GM18907 (cell line): ENCODE measurements around the gene USP38.
"Not testable (repeated sequence)": the region's sequence is repeated elsewhere in the genome, so short reads cannot be mapped to it uniquely, and the experiment has no call there.

Source experiments
- ATAC-seq: cut with Tn5 transposase; IDR thresholded peaks from one replicate; pipeline ENCODE4 v1.9.1; 2021; ENCODE audit warnings: mild to moderate bottlenecking, moderate library complexity; ENCODE audit not compliant: unreplicated experiment

USP38 gene, protein sequence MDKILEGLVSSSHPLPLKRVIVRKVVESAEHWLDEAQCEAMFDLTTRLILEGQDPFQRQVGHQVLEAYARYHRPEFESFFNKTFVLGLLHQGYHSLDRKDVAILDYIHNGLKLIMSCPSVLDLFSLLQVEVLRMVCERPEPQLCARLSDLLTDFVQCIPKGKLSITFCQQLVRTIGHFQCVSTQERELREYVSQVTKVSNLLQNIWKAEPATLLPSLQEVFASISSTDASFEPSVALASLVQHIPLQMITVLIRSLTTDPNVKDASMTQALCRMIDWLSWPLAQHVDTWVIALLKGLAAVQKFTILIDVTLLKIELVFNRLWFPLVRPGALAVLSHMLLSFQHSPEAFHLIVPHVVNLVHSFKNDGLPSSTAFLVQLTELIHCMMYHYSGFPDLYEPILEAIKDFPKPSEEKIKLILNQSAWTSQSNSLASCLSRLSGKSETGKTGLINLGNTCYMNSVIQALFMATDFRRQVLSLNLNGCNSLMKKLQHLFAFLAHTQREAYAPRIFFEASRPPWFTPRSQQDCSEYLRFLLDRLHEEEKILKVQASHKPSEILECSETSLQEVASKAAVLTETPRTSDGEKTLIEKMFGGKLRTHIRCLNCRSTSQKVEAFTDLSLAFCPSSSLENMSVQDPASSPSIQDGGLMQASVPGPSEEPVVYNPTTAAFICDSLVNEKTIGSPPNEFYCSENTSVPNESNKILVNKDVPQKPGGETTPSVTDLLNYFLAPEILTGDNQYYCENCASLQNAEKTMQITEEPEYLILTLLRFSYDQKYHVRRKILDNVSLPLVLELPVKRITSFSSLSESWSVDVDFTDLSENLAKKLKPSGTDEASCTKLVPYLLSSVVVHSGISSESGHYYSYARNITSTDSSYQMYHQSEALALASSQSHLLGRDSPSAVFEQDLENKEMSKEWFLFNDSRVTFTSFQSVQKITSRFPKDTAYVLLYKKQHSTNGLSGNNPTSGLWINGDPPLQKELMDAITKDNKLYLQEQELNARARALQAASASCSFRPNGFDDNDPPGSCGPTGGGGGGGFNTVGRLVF

DNA sequence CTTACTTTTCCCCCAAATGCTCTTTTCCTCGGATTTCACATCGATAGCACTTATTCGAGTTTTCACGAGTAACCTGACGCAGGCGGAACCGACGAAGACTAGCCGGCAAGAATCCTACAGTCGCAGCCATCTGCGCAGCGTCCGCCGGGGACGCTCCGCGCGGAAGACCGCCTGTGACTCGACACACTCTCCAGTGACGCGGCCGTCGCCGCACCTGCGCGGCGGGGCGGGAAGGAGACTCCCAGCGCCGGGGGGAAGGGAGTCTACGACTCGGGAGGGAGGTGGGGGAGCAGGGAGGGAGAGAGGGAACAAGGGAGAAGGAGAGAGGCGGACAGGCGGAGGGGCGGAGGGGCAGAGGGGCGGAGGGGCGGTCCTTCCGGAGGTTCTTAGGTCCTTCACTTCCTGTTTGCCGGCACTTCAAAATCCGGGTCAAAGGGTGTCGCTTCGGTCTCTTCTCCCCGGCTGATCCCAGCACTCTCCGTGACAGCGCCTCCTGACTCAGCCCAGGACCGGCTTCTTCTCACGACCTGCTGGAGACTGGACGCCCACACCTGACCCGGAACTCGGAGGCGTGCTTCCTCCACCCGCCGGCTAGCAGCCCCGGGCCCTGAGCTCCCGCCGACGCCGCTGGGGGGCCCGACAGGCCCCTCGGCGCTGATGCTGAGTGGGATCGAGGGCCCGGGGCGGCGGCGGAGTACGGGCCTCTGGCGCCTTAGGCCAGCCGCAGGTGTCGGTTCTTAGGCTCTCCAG, at the start of gene USP38:
Gene USP38 (plus strand): TSS at position 415 of the 750 bp plus-strand sequence. CDS start 534 bp downstream, outside the sequence.
- ATAC-seq = peak; percentile 81

DNA sequence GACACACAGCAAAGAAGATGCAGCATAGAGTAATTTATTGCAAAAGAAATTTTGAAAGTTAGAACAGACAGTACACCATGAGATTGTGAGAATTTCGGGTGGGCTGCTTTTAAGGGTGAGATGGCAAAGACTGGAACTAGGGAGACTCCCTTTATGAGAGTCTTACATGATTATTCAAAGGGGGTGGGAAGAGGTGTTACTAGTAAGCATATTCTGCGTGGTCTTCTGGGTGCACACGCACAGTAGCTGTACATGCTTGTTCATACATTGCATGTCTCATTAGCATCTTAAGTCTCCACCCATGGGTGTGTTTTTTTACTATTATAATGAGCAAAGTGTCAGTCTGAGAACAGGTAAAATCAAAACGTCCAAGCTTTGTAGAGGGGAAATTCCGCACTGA, 49.4 kb upstream of the USP38 start:
- ATAC-seq = no peak

- no peak for ATAC-seq
Observed at GRCh38 chr4:143140696-143141095, 44.0 kb upstream of the USP38 start.

DNA sequence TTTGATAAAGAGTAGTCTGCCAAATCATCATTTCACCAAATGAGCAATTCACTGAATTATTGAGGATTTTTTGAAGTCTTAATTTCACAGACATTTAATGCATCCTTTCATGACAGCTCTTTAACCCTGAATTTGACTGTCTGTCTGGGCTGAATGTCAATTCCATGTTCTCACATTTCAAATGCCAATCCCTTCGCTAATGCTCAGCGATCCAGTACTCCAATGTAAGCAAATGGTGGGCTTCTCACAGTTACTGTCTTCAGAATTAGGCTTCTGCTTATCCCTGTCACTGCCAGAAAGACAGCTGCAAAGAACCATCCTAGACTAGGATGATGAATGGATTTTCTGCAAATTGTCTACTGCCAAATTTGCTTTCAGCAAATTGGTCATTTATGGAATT, 36.2 kb upstream of the USP38 start:
- no peak for ATAC-seq

GRCh38 chr4:143156853-143157252, 27.9 kb upstream of the USP38 start:
- no peak for ATAC-seq

DNA sequence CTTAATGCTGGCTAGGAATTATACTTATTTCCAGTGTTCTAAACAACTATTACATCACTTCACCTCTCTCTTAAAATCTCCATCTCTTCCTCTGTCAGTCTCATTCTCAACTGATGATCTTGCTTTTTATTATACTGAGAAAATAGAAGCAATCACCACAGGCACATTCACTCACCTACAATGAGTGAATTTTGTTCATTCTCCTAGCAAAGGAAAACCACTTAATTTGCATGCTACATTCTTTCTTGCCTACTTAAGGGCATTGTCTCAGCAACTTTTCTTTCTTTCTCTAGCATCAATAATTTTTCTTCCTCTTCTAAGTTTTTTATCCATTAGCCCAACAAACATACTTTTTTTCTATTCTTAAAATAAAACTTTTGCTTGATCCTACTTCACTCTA, 21.1 kb upstream of the USP38 start:
- ATAC-seq = no peak

GRCh38 chr4:143166722-143167121, 18.0 kb upstream of the USP38 start:
- ATAC-seq = not testable (repeated sequence)

DNA sequence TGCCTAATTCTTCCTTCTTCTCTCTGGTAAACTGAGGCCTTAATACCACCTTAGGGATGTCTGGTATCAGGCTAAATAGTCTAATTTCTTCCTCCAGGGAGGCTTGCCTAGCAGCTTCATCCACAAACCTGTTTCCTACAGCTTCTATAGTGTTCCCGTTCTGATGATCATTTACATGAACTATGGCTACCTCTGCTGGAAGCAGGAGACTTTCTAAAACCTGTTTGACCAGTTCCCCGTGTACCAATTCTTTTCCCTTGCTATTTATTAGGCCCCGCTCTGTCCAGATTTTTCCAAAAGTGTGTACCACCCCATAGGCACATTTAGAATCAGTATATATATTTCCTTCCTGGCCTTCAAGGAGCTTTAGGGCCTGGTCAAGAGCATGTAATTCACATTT, 5.8 kb upstream of the USP38 start:
- ATAC-seq = no peak

GRCh38 chr4:143183513-143184216, 1.1 kb upstream of the USP38 start:
- no peak for ATAC-seq

DNA sequence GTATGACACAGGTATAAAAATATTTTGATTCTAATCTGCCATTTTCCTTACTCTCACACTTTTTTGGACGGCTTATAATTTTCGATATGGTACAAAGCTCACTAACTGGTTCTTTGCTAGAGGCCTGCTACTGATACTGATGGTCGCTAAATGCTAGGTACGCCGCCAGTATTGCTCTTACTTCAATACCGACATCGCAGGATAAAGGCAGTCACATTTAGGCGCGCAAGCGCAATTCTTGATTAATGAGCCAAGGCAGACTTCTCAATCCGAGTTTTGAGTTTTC, 557 bp upstream of the USP38 start:
- ATAC-seq = peak; percentile 31

DNA sequence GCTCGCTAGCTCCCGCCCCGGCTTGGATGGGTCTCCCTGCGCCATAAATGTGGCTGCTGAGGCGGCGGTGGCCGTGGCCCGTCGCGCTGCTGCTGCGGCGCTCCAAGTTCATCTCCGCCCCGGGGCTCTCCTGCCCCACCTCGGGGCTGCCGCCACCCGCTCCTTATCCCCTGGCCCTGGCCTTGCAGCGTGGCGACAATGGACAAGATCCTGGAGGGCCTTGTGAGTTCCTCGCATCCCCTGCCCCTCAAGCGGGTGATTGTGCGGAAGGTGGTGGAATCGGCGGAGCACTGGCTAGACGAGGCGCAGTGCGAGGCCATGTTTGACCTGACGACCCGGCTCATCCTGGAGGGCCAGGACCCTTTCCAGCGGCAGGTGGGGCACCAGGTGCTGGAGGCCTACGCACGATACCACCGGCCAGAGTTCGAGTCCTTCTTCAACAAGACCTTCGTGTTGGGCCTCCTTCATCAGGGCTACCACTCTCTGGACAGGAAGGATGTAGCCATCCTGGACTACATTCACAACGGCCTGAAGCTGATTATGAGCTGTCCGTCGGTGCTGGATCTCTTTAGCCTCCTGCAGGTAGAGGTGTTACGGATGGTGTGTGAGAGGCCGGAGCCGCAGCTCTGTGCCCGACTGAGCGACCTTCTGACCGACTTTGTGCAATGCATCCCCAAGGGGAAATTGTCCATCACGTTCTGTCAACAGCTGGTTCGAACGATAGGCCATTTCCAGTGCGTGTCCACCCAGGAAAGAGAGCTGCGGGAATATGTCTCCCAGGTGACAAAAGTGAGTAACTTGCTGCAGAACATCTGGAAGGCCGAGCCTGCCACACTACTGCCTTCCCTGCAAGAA, 763 bp downstream of the USP38 start:
- ATAC-seq = peak; percentile 29

GRCh38 chr4:143186212-143186611, 1.5 kb downstream of the USP38 start:
- ATAC-seq = no peak

DNA sequence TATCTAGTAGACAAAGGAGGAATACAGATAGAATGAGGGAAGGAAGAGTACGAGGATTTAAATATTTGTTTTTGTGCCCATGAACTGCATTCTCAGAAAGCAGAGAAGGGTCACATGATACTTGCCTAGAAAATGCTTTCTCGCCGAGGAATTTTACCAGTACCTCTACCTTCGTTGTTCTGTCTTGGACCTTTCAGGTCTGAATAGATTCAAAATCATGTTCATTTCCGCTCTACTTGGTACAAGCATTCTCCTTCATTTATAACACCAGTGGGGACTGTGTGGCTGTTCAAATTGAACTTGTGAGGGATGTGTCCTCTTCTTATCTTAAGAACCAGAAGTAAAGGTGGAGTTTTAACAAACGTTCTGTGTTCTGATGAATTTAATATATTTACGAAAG, 1.9 kb downstream of the USP38 start:
- no peak for ATAC-seq

GRCh38 chr4:143188136-143189088, 3.7 kb downstream of the USP38 start:
- ATAC-seq = no peak

DNA sequence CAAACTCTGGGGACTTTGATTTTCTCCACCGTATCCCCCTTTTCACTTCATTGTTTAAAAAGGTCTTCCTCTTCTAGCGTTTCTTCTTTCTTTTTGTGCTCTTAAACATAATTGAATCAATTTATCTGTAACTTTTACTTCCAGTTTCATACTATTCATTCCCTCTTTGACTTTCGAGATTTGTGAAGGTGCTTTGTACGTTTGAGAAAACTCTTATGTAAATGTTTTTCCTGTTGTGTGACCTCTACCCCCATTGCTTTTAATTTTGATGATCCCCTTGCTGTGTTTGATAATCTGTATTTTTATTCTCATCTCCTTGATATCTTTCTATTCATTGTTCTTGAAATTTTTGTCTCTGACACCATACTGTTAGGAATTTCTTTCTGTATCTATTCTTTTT, 4.8 kb downstream of the USP38 start:
- ATAC-seq = peak; percentile 27

- no peak for ATAC-seq
Observed at GRCh38 chr4:143195581-143195980, 10.9 kb downstream of the USP38 start.

DNA sequence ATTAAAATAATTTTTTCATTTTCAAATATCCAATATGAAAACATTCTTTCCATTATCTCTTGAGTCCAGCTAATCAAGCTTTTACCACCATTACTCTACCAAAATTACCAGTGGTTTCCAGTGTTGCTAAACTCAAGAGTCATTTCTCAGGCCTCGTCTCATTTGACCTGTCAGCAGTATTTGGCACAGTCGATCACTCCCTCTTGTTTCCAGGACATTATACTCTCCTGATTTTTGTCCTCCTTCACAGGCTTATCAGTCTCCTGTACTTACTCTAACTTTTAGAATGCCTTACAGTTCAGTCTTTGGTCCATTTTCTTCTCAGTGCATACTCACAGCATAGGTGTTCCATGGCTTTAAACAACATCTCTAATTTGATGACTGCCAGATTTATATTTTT, 11.6 kb downstream of the USP38 start:
- ATAC-seq = no peak

DNA sequence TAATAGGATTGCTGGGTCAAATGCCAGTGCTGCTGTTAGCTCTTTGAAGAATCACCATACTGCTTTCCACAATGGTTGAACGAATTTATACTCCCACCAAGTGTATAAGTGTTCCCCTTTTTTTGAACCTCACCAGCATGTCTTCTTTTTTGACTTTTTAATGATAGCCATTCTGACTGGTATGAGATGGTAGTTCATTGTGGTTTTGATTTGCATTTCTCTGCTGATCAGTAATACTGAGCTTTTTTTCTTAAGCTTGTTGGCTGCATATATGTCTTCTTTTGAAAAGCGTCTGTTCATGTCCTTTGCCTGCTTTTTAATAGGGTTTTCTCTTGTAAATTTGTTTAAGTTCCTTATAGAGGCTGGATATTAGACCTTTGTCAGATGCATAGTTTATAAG, 14.8 kb downstream of the USP38 start:
- ATAC-seq = peak; percentile 52
